GM18868 (cell line): Measurements from ENCODE around the gene SF3B6.
"Not testable (repeated sequence)": the region's sequence is repeated elsewhere in the genome, so short reads cannot be mapped to it uniquely, and the experiment has no call there.

Experiments
- ATAC-seq: cut with Tn5 transposase; IDR thresholded peaks from one replicate; pipeline ENCODE4 v1.9.1; 2021; ENCODE audit warnings: mild to moderate bottlenecking, moderate library complexity; ENCODE audit not compliant: unreplicated experiment

Gene SF3B6

GRCh38 chr2:24095171-24095677 lies 19.1 kb upstream of the SF3B6 start:
- not testable (repeated sequence) for ATAC-seq

GRCh38 chr2:24093270-24093669 lies 17.1 kb upstream of the SF3B6 start:
- ATAC-seq = not testable (repeated sequence)

DNA sequence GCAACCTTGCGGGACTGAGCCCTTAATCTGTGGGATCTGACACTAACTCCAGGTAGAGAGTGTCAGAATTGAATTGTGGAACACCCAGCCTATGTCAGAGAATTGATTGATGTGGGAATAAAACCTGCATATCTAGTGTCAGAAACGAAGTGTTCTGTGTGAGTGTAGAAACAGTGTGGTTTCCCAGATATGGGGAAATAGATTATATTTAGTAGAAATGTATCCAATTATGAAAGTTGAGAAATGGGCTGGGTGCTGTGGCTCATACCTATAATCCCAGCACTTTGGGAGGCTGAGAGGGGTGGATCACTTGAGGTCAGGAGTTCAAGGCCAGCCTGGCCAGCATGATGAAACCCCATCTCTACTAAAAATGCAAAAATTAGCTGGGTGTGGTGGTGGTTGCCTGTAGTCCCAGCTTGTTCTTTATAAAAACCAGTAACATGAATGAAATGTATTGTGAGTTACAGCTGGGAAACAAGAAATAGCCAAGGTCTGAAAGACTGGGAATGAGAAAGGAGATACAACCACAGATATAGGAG lies 12.8 kb upstream of the SF3B6 start:
- ATAC-seq = no peak

DNA sequence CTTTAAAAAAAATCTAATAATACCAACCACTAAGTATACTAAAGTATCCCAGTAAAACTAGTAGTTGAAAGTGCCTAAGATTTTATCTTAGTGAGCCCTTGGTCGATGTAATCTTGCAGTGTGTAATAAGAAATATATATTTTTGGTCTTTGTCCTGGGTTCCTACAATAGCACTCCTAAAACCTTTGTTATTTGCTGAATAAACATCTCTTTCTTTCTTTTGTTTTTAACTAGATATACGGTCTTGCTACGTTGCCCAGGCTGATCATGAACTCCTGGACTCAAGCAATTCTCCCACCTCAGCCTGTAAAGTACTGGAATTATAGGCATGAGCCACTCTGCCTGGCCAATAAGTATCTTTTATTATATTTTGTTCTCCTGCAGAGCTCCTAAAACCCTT lies 10.9 kb upstream of the SF3B6 start:
- ATAC-seq = no peak

DNA sequence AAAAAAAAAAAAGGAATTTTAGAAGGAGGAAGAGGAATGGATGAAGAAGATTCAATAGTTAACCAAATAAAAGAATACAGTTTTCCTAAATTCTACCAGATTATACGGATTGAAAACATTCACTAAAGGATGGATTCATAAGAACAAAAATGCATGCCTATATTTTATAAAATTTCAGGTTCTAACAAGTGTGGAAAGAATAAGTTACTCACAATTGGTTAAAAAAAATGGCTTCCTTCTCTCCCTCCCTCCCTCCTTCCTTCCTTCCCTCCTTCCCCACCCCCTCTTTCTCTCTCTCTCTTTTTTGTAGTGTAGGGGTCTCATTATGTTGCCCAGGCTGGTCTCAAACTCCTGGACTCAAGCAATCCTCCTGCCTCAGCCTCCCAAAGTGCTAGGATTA lies 10.1 kb upstream of the SF3B6 start:
- ATAC-seq = no peak

DNA sequence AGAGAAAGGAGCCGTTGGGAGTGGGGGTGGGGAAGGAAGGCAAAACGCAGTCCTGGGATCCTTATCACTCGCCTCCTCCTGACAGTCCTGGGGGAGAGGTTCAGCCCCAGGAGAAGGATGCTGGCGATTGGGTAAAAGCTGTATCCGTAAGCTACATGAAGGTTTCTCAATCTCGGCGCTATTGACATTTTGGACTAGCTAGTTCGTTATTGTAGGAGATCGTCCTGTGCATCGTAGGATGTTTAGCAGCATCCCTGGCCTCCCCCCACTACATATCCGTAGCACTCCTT lies 9.0 kb upstream of the SF3B6 start:
- ATAC-seq = no peak

- peak; percentile 72 for ATAC-seq
Observed at GRCh38 chr2:24084386-24085199, 8.5 kb upstream of the SF3B6 start, which contains the start of gene TP53I3. Gene TP53I3 (minus strand): TSS chr2:24084834. CDS start chr2:24084326, 508 bp downstream.

DNA sequence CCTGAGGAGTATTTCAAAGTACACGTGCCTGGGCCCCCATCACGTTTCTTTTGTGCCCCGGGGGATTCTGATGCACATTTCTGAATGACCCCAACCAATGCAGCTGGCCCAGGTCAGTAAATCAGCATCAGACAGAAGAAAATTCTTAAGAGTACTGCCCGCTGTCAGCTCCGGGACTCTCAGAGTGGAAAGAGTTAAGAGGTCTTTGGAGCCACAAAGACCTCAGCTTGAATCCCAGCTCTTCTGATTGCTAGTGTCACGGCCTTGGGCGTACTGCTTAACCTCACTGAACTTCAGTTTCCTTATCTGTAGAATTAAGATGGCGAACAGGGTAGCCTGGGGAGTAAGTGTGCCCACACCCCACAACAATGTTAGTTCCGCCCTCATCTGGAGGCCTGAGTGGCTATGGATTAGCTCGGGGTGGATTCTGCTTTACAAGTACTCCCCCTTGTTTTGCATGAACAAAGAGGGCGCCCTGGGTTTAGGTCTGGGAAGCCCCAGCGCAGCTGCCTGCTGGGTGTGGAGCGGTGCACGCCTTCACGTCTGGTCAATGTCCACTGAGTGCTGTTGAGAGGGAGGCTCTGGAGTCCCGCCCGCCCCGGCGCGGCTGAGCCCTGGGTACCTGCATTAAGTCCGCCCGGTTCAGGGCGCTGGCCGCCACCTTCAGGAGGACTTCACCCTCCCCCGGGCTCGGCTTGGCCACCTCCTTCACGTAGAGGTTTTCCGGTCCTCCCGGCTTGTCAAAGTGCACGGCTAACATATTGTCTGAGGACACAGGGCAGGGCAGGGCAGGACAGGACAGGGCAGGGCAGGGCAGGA lies 7.7 kb upstream of the SF3B6 start:
- peak; percentile 81 for ATAC-seq

- ATAC-seq = no peak
Observed at GRCh38 chr2:24082787-24083566, 6.9 kb upstream of the SF3B6 start.

- no peak for ATAC-seq
Observed at GRCh38 chr2:24080701-24081100, 4.6 kb upstream of the SF3B6 start.

GRCh38 chr2:24077879-24078278 lies 1.8 kb upstream of the SF3B6 start:
- no peak for ATAC-seq

DNA sequence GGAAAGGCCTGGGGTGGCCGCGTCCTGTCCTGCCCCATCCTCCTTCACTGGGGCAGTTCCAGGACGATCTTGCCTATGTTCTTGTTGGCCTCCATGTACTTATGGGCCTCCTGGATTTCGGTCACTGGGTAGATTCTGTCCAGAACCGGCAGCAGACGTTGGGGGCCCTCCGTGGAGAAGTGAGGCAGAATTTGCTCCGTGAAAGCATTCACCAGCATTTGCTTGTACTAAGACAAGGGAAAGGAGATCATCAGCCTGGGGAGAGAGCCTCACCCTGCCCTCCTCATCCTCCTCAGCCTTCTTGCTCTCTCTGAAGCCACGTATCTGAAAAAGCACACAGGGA lies 1.4 kb upstream of the SF3B6 start:
- no peak for ATAC-seq

GRCh38 chr2:24076849-24077534 lies 866 bp upstream of the SF3B6 start:
- ATAC-seq = peak; percentile 0

- no peak for ATAC-seq
Observed at GRCh38 chr2:24075259-24075658, 867 bp downstream of the SF3B6 start.

DNA sequence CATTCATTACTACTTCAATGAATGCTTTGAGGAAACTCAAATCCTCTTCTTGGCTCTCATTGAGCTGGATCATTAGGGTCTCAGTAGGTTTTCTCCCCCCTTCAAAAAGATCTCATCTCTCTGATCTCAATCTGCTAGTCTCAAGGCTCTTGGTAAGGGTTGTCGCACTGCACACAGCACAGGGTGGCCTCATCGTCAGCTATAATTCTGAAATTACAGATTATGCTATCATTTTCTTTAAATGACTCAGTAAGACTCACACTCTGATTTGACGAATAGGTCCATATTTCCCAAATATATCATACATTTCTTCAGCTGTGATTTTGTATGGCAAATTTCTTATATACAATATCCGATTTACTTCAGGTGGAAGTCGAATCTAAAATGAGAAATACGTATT lies 2.3 kb downstream of the SF3B6 start:
- no peak for ATAC-seq

GRCh38 chr2:24072259-24072658 lies 3.9 kb downstream of the SF3B6 start:
- ATAC-seq = no peak

DNA sequence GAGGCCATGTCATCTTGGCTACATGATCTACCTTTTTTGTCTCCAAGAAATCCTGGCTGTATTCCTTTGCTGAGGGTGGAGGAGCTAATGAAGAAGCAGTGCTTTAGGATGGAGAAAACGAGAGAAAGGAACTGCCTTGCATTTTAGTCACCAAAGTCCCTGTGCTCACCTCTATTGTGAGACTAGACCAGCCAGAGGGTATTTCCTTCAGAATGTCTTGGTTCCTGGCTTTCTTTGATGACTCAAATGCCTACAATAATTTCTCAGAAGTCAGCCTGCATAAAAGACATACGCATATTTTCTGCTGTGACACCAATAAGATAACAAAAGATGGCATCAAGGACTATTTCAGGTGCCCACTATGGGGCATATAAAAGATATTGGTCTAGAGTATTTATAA lies 10.8 kb downstream of the SF3B6 start:
- no peak for ATAC-seq

GRCh38 chr2:24058564-24059271 lies 17.4 kb downstream of the SF3B6 start:
- no peak for ATAC-seq

DNA sequence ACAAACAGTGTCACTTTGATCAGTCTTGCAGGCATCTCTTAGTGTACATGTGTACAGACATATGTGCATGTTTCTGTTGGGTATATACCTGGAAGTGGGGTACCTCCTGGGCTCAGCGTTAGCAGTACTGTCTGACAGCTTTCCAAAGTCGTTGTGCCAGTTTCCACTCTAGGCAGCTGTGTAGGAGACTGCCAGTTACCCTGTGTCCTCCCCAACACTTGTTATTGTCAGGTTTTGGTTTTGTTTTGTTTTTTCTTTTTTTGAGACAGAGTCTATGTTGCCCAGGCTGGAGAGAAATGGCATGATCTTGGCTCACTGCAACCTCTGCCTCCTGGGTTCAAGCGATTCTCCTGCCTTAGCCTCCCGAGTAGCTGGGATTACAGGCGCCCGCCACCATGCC lies 20.4 kb downstream of the SF3B6 start:
- no peak for ATAC-seq
